Measurements from ENCODE around the gene TSPAN18. TPM values are rescaled to one million over a fixed set of nuclear protein-coding genes. Genes with fewer than 3 reads are reported as not detected.

TSPAN18 gene
- total and polyA plus RNA-seq, 2 of the 8 experiments (the other 6 are each of a cell fraction or from before 2014, with no cell fraction given) = 5.2 to 10.2 TPM

DNA sequence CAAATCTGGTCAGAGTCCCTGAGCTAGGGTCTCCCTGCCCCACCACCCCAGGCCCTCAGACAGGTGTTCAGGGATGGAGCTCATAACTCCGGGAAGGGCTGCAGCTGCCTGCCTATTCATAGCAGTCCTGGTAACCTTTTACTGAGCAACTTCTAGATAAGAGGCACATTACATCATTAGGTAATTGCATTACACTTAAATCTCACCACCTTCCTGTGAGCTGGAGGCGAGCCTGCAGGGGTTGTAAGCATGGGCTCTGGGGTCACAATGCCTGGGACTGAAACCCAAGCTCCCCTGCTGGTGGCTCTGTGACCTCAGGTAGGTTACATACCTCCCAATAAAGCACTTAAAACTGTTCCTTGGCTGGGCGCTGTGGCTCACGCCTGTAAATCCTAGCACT lies 201.4 kb downstream of the TSPAN18 start (continued):
- TF ChIP-seq, protein P1, sequence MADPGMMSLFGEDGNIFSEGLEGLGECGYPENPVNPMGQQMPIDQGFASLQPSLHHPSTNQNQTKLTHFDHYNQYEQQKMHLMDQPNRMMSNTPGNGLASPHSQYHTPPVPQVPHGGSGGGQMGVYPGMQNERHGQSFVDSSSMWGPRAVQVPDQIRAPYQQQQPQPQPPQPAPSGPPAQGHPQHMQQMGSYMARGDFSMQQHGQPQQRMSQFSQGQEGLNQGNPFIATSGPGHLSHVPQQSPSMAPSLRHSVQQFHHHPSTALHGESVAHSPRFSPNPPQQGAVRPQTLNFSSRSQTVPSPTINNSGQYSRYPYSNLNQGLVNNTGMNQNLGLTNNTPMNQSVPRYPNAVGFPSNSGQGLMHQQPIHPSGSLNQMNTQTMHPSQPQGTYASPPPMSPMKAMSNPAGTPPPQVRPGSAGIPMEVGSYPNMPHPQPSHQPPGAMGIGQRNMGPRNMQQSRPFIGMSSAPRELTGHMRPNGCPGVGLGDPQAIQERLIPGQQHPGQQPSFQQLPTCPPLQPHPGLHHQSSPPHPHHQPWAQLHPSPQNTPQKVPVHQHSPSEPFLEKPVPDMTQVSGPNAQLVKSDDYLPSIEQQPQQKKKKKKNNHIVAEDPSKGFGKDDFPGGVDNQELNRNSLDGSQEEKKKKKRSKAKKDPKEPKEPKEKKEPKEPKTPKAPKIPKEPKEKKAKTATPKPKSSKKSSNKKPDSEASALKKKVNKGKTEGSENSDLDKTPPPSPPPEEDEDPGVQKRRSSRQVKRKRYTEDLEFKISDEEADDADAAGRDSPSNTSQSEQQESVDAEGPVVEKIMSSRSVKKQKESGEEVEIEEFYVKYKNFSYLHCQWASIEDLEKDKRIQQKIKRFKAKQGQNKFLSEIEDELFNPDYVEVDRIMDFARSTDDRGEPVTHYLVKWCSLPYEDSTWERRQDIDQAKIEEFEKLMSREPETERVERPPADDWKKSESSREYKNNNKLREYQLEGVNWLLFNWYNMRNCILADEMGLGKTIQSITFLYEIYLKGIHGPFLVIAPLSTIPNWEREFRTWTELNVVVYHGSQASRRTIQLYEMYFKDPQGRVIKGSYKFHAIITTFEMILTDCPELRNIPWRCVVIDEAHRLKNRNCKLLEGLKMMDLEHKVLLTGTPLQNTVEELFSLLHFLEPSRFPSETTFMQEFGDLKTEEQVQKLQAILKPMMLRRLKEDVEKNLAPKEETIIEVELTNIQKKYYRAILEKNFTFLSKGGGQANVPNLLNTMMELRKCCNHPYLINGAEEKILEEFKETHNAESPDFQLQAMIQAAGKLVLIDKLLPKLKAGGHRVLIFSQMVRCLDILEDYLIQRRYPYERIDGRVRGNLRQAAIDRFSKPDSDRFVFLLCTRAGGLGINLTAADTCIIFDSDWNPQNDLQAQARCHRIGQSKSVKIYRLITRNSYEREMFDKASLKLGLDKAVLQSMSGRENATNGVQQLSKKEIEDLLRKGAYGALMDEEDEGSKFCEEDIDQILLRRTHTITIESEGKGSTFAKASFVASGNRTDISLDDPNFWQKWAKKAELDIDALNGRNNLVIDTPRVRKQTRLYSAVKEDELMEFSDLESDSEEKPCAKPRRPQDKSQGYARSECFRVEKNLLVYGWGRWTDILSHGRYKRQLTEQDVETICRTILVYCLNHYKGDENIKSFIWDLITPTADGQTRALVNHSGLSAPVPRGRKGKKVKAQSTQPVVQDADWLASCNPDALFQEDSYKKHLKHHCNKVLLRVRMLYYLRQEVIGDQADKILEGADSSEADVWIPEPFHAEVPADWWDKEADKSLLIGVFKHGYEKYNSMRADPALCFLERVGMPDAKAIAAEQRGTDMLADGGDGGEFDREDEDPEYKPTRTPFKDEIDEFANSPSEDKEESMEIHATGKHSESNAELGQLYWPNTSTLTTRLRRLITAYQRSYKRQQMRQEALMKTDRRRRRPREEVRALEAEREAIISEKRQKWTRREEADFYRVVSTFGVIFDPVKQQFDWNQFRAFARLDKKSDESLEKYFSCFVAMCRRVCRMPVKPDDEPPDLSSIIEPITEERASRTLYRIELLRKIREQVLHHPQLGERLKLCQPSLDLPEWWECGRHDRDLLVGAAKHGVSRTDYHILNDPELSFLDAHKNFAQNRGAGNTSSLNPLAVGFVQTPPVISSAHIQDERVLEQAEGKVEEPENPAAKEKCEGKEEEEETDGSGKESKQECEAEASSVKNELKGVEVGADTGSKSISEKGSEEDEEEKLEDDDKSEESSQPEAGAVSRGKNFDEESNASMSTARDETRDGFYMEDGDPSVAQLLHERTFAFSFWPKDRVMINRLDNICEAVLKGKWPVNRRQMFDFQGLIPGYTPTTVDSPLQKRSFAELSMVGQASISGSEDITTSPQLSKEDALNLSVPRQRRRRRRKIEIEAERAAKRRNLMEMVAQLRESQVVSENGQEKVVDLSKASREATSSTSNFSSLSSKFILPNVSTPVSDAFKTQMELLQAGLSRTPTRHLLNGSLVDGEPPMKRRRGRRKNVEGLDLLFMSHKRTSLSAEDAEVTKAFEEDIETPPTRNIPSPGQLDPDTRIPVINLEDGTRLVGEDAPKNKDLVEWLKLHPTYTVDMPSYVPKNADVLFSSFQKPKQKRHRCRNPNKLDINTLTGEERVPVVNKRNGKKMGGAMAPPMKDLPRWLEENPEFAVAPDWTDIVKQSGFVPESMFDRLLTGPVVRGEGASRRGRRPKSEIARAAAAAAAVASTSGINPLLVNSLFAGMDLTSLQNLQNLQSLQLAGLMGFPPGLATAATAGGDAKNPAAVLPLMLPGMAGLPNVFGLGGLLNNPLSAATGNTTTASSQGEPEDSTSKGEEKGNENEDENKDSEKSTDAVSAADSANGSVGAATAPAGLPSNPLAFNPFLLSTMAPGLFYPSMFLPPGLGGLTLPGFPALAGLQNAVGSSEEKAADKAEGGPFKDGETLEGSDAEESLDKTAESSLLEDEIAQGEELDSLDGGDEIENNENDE (IDR thresholded peaks at IDR 0.05; ENCODE audit: insufficient replicate concordance, low read length) = no peak
- TF ChIP-seq JUN (IDR thresholded peaks at IDR 0.05; ENCODE audit: low read depth, low read length) (no peak), POU5F1 (IDR thresholded peaks at IDR 0.05; ENCODE audit: low read depth, low read length) (no peak), TEAD4 (IDR thresholded peaks at IDR 0.05; ENCODE audit: low read depth, low read length) (no peak)
